HG03354 (cell line): Measurements from ENCODE around the gene SLC18A3.

Experiments
- ATAC-seq: cut with Tn5 transposase; IDR thresholded peaks from one replicate; pipeline ENCODE4 v1.9.1; 2021; ENCODE audit warnings: mild to moderate bottlenecking; ENCODE audit not compliant: unreplicated experiment, poor library complexity, severe bottlenecking

SLC18A3 gene

DNA sequence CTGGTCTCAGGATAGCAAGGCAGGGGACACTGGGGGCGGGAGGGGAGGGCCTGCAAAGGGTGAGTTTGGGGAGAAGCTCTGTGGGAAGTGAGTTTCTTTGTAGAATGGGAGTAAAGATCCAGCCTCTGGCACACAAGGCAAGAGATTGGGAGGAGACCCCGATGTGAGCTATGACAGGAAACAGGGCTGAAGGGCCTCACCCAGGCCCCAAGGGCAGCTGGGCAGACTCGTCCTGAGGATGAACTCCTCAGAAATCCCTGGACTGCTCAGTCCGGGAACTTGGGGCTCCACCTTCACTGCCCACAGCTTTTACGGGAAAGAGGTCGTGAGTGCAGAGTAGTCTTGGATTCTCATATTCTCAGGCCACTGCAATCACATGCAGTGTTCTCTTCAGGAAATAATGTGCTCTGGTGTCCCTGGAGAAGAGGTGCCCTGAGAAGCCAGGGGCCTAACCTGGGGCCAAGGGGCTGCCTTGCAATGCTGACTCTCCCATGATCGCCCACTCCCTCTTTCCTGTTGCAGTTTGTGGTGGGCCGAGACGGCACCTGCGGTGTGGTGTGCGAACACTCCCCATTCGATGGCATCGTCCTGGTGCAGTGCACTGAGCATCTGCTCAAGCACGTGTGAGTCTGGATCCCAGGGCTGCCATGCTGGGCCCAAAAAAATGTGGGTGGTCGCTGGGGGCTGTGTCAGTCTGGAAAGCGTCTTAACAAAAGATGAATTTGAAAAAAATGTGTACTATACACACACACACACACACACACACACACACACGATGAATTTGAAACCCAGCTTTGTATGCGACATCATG, 38.1 kb downstream of the SLC18A3 start:
- no peak for ATAC-seq

DNA sequence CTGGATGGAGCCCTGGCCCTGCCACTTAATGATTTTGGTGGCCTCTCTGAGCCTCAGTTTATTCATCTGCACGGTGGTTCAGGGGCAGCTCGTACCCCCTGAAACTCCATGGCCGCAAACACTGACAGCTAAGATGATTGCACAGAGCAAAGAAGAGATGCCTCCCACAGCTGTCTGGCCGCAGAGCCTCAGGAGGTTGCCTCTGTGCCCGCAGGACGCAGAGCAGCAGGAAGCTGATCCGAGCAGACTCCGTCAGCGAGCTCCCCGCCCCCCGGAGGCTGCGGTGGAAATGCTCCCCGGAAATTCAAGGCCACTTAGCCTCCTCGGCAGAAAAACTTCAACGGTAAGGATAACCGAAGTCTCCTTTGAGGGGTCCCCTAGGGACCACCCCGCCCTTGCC, 39.2 kb downstream of the SLC18A3 start:
- ATAC-seq, result no peak

DNA sequence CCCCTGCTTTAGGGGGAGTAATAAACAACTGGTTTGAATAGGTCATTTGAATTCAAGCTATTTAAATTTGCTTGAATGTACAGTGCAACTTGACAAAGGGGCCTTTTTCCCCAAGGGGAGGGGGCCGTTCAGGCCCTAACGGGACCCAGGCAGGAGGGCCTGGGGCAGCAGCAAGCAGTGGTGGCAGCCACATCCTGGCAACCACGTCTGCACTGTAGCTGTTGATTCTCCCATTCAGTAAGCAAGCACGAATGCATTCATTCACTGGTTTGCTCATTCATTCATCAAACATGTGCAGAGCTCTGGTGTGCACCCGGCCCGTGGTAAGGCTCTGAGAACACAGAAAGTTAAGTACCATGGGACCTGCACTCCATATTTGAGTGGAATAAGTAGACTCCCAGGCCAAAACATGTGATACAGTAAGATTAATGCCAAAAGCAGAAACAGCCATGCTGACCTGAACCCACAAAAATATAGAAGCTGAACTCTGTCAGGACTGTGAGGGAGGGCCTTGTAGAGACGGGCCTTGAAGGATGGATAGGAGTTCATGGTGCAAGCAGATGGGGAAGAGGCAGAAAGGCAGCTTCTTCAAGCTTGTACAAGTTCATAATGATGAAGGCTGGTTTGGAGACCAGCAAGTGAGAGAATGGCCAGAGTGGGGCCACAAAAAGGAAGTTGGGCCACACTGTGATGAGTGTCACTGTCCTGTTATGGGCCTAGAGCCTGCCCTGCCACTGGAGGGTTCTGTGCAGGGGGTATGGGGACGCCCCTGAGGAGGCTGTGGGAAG, 40.0 kb downstream of the SLC18A3 start:
- ATAC-seq, result no peak

DNA sequence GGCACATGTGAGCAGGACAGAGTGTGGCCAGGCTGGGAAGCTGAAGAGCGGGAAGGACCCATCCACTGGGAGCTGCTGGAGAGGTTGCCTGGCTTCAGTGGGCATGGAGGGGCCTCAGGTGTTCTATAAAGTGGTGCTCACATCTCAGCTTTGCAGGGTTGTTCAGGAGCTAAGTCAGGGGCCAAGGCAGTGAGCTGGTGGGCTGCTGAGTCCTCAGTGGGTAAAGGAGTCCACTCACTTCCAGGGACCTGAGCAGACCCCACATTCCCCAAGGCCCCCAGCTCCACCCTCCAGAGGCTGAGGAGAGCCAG, 40.6 kb downstream of the SLC18A3 start:
- ATAC-seq, result no peak

DNA sequence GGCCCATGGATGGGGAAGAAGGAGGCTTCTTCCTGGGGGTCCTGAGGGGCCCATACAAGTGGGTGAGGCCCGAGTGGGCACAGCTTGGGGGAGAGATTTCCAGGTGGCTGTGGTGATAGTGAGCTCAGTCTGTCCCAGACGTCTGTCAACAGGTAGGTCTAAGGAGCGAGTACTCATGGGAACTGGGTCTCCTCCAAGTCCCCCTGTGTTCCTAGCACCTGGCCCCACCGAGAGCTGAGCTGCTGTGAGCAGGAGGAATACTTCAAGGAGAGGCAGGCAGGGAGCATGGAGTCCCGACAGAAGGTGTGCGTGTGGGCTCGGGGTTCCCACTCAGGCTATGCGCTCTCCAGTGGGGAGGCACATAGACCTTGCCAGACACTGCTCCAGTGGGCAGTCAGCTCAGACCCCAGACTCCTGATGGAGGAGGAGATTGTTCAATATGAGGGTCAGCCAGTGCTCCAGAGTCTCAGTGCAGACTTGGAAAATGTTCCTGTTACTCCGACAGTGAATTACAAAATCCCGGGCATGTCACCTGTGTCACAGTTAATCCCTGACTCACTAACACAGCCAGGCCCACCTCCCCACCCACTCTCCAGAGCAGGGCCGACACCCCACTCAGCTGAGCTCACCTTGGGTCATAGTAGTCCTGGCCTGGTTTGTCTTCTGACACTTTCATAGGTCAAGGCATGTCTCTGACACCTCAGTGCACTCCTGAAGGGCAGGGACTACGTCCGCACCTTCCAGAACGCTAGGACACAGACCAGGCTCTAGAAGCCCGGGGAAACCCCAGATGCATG, 41.1 kb downstream of the SLC18A3 start:
- ATAC-seq, result no peak

DNA sequence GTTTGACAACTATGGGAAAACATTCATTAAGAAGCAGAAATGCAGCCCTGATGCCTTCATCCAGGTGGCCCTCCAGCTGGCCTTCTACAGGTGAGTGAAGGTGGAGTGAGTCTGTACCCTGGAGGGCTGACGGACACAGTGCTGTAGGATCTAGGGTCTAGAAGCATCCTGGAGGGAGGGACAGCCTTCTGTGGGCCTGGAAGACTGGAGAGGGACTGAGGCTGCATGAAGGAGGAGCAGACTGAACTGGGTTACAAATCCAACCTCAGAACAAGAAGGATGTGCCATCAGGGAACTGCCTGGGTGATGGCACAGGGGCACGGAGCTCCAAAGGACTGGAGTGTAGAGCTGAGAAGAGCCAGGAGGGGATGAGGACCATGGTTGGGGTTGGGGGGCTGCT, 41.8 kb downstream of the SLC18A3 start:
- ATAC-seq, result no peak

DNA sequence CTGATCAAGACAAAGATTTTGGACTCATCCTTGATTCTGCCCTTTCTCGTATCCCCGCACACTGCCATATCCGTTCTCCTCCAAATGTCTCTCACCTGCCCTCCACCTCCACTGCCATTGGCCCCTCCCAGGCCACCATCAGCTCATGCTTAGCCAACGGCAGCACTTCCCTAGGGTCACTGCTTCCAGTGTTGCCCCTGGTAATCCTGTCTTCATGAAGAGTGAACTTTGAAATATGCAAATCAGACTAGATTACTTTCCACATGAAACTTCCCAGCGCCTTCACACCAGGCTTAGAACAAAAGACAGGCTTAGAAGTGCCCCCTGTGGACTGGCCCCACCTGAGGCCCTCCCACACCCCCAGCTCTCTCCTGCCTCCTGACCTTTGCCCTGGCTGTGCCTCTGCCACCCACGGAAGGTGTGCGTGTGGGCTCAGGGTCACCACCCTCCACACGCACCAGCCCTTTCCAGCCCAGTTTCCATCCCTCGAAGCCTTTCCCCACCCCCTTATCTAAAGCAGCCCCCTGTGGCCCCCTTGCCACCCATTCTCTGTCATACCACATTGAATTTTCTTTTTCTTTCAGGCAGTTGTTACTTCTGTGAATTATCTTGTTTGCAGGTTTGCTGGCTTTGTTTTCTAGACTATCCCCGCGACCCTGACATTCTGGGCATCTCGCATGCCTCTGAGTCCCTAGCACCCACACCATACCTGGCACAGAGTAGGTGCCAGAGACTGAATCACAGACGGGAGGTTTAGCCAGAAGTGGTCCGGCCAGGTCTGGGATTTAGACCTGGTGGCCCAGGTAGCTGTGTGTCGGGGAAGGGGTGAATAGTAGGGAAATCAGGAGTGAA, 42.5 kb downstream of the SLC18A3 start:
- no peak for ATAC-seq

DNA sequence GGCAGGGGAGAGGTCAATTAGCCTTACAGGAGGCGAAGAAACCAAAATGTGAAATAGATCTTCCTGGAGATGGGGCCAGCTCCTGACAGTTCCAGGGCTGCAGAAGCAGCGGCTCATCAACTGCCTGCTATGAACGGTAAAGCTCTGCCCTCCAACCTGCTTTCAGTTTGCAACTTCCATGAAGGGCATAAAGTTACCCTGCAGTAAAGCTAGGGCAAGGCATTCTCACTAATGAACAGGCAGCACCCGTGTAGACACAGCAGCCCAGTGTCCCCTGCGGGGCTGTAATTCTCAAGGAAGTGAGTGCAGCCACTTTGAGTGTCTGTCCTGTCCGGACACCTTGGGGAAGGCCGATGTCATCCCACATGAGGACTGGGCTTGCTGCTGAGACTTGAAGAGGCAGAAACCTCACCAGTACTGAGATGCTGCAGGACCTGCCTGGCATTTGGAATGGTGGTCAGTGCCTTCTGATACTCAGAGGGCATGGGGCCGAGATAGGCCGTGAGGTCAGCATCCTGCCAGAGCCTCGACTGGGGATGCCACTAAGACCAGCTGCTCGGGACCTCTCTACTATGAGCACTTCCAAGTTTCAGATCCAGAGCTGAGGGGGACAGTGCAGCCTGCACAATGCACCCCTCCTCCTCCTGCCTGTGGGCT, 43.3 kb downstream of the SLC18A3 start:
- no peak for ATAC-seq

DNA sequence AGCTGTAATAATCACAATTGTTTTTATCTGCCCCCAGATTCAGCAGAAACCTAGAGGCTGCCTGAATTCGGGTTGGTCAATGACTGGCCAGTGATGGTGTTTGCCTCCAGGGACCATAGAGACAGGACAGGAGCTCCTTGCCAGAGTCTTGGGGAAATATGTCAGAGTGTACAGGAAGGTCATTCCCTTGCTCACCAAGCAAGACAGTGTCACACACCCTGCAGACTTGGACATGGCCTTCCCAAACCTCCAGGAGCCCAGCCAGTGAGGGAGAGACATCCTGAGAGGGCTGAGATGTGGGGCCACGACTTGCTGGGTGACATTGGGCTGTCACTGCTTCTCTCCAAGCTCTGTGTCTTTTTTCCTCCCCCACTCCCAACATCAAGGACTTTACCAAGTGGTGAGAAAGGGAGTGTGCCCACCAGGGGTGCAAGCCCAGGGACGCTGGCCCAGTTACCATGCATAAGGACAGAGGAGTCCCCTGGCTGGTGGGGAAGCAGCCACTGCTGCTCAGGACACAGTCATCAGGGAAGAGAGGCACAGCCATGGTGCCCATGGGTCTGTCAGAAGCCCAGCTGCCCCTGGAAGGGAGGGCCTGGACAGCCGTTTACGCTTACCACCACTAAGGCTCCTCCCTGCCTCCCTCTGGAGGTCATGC, 44.1 kb downstream of the SLC18A3 start:
- ATAC-seq, result no peak

DNA sequence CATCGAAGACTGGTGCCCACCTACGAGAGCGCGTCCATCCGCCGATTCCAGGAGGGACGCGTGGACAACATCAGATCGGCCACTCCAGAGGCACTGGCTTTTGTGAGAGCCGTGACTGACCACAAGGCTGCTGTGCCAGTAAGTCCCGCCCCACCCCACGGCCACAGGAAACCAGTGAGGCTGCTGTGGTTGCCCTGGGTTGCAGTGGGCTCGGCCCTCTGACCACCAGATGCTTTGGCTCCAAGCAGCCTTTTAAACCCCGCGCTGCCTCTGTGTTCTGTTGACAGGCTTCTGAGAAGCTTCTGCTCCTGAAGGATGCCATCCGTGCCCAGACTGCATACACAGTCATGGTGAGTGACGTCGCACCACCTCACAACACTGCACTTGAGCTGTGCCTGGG, 45.0 kb downstream of the SLC18A3 start:
- ATAC-seq, result no peak

DNA sequence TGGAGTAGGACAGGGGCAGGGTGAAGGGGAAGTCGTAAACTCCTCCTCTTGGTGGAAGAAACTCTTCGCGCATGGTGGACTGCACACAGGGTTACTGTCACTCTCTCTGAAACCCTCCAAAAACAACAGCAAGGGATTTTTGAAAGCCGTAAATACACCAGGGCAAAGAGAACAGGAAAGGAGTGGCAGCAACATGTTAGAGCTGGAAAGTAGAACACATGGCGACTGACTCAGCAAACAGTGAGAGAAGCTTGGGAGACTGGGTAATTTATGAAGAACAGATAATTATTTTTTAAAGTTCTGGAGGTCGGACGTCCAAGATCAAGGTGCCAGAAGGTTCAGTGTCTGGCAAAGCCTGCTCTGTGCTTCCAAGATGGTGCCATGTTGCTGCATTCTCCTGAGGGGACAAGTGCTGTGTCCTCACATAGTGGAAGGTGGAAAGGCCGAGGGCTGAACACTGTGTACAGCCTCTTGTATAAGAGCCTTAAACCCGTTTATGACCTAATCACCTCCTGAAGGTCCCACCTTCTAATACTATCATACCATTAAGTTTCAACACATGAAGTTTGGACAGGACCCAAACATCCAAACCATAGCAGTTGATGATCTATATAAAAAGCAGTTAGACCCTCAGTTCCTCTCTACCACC, 46.9 kb downstream of the SLC18A3 start:
- no peak for ATAC-seq

DNA sequence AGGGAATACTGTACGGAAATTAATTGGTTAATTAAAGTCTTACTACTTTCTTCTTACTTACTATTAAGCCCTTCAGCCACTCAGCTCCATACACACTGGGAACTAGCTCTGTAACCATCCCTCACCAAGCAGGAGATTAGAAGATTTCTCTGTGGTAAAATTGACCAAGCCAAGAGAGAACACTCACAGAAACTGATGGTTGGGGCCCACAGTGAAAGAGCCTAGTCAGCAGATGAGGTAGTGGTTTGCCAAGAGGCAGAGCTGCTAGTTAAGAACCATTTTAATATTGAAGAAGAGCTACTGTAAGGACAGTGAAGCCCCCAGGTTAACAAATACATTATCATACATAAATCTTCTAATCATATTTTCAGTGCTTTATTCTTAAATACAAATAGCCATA, 47.5 kb downstream of the SLC18A3 start:
- ATAC-seq, result no peak

DNA sequence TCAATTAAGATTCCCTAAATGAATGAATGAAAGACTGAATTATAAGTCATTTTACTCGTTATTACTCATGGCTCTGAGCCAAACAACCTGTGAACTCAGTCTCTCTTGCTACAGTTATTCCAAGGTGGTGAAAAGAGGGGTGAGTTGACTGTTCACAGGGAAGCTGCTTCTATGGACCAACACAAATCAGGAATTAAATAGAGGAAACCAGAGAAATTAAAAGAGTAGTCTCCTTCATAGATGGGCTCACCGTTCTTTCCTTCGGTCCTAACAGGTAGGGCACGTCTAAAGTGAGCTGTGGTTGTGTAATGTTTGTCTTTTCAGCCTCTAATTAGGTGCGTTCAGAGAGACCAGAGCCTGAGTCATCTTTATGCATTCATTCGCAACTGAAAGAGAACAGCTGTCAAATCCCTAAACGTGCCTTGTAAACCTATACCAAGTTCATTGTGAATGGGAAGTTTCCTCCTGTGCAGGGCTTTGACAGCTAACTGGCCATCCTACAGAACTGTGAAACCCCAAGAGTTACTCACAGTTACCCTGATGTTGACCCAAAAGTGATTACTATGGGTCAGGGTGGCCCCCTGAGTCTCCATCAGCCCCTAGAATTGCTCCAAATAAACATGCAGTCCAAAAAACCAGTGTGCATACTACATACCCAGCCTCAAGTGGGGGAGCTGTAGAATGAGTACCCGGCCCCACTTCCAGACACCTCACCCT, 51.2 kb downstream of the SLC18A3 start:
- no peak for ATAC-seq
